GM18498 (cell line): ENCODE measurements around the gene FTCD.
"Not testable (repeated sequence)": the region's sequence is repeated elsewhere in the genome, so short reads cannot be mapped to it uniquely, and the experiment has no call there.

Source experiments
- ATAC-seq: cut with Tn5 transposase; IDR thresholded peaks from one replicate; pipeline ENCODE4 v1.9.1; 2021; ENCODE audit warnings: mild to moderate bottlenecking, moderate library complexity; ENCODE audit not compliant: unreplicated experiment

Gene FTCD

DNA sequence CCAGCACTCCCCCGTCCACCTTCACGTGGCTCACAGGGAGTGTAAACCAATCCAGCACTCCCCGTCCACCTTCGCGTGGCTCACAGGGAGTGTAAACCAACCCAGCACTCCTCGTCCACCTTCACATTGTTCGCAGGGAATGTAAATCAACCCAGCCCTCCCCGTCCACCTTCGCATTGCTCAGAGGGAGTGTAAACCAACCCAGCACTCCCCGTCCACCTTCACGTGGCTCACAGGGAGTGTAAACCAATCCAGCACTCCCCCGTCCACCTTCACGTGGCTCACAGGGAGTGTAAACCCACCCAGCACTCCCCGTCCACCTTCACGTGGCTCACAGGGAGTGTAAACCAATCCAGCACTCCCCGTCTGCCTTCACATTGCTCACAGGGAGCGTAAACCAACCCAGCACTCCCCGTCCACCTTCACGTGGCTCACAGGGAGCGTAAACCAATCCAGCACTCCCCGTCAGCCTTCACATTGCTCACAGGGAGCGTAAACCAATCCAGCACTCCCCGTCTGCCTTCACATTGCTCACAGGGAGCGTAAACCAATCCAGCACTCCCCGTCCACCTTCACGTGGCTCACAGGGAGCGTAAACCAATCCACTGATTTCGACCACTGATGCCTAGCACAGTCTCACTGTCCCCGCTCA lies 14.9 kb downstream of the FTCD start:
- ATAC-seq, result not testable (repeated sequence)

DNA sequence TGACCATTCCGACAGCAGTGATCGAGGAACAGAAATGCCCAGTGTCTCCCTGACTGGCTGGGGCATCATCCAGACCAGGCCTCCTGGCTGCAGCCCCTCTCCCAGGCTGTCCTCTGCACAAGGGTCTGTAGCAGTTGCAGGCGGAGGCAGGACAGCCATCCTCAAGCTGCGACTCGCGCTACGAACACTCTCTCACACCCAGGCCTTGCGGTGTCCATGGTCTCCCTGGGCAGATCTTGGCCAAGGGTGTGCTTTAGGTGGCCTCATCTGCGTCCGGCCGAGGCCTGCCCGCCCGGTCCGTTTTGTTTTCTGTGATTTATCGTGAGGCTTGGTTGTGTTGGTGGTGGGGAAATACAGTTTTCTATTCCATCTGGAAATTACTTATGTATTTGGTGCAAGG lies 15.7 kb downstream of the FTCD start:
- no peak for ATAC-seq

DNA sequence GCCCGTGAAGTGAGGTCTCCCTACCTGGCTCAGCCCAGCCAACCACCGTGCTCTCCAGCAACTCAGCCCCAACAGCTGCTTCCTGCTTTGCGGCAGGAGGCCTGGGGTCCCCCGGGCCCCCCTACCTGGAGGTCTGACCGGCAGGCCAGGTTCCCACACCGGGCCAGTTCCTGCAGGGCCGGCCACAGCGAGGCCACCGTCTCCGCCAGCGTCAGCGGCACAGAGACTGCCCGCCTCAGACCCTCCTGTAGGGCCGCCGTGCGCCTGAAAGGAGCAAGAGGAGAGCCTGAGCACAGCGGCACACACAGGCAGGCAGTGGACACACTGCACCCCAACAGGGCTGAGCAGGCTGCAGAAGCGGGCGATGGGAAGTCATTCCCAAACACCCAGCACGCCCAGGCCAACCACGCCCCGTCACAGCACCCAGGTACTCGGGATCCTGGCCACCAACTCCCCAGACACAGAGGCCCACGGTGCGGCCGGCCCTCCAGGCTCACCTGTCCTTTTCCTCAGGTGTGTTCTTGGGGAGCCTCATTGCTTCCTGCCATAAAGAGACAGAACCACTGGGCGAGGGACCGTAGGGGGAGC lies 16.9 kb downstream of the FTCD start:
- no peak for ATAC-seq

DNA sequence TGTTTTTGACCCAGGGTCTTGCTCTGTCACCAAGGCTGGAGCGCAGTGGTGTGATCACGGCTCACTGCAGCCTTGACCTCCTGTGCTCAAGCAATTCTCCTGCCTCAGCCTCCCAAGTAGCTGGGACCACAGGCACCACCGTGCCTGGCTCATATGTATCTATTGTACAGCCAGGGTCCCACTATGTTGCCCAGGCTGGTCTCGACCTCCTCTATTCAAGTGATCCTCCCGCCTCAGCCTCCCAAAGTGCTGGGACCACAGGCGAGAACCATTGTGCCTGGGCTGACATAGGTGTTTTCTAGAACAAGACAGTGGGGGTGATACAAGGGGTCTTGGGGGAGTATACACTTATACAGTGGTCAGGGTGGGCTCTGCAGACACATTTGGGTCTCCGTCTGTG lies 17.5 kb downstream of the FTCD start:
- ATAC-seq, result no peak

DNA sequence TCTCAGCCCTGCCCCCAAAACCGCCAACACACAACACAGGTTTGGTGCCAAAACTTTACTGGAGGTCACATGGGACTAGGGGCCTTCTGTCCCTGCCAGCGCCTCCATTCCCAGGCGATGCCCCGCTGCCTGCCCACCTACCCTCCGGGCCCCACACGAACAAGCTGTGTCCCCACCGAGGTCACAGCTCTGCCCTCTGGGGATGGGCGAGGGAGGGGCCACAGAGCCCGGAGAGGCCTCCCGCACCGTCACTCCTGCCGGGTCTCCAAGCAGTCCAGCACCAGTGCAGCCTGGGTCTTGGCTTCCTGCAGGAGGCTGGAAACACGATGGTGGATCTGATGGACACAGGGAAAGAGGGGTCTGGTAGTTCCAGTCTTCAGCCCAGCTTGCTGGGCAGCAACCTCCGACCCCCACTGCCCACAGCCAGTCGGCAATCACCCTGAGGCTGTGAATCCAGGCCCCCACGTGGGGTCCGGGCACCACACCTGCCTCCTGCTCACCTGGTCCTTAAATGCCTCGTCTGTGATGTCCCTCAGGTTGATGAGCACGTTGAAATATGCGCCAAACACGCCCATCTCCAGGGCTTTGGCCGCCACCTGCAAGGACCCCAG lies 18.5 kb downstream of the FTCD start:
- ATAC-seq, result no peak

GRCh38 chr21:46135782-46136395 lies 19.5 kb downstream of the FTCD start:
- no peak for ATAC-seq

- no peak for ATAC-seq
Measured at GRCh38 chr21:46131838-46132651, 23.3 kb downstream of the FTCD start.

- no peak for ATAC-seq
Measured at GRCh38 chr21:46131588-46131837, 23.9 kb downstream of the FTCD start.

GRCh38 chr21:46130831-46131587 lies 24.4 kb downstream of the FTCD start:
- ATAC-seq, result no peak

GRCh38 chr21:46129846-46130651 lies 25.3 kb downstream of the FTCD start:
- ATAC-seq, result no peak

- no peak for ATAC-seq
Measured at GRCh38 chr21:46128933-46129571, 26.3 kb downstream of the FTCD start.

DNA sequence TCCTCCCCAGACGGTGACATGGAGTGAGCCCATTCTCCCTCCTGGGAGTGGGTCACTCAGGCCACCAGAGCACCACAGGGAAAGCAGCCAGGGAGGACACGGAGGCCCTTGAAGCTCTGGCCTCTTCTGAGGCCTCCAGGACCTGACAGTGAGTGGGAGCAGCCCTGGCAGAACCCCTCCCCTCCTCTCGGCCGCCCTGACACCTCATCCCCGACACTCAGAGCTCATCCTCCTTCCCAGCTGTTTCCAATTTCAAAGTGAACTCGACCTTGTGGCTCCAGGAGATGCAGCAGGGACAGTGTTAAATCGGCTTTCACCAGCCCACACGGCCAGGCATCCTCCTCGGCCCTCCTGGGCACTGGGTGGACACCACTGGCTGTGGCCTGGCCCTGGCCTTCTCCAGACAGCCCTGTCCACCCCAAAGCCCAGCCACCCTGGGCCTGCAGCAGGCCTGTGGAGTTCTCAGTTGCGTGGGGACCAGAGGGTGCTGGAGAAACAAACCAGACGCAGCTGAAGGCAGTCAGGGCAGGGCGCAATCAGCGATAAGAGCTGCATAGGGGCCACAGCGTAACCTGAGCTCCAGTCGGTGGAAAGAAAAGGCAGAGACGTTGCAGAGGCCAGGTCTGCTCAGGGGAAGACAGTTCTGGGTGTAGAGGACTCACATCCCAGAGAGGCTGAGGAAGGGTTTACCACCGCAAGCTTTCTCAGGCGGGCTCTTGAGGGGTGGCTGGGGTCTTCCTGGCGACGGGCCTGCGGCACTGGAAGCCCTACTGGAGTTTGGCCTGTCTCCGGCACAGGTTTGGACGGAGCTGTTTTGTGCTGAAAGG lies 27.1 kb downstream of the FTCD start:
- ATAC-seq, result no peak

DNA sequence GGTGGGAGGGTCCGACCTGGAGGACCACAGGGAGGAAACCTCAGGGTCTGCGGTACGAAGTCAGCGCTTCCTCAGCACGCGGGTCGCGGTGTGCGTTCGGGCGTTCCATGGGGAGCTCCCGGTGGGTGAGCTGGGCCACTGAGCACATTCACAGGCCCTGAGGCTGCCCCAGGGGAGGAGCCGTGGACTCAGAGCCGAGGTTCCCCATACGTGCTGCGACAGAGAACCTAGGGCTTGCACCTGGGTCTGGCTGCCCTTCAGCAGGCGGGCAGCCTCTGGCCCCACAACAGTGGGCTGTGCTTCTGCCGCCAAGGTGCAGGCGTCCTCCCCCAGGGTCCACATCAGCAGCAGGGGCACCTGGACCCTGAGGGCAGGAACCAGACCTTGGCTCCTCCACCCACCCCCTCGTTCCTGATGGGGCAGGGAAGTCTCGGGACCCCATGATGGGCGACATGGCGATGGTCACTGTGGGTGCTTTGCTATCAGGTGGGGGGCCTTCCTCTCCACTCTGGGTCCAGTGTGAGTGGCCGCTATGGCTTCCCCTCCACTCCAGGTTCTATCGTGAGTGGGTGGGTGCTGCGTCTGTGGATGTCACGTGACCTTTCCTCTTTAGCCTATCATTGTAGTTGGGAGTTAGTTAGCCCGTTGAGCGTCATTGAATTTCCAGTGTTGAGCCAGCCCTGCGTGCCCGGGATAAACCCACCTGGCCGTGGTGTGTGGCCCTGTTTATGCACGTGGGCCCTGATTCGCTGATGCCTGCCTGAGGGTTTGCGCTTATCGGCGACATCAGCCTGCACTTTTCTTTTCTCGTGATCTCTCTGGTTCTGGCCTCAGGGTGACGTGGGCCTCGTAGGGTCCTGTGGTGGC lies 27.9 kb downstream of the FTCD start:
- no peak for ATAC-seq

GRCh38 chr21:46126309-46127238 lies 28.8 kb downstream of the FTCD start:
- ATAC-seq, result no peak

GRCh38 chr21:46125846-46126301 lies 29.5 kb downstream of the FTCD start:
- ATAC-seq, result no peak
